ENCODE data around the gene ADARB1. TPM values are rescaled to one million over a fixed set of nuclear protein-coding genes. Genes with fewer than 3 reads are reported as not detected.
A peak's percentile ranks its signal among the peaks of the same experiment; 100 is the strongest.

Gene ADARB1
- total and polyA plus RNA-seq, 2 experiments from 2014 or later, result 16.0 to 17.3 TPM

- Histone ChIP-seq H3K9me3 (ENCODE audit: low read depth) (no peaks in the 10 kb centered on the region), H3K4me2 (no peak overlapping the region), H3K9me2 (replicated peaks; ENCODE audit: insufficient read depth) (no peaks in the 10 kb centered on the region), H3K27ac (peak overlapping the region; percentile 59), H3K4me3 (no peak overlapping the region), H4K20me1 (ENCODE audit: insufficient read depth, poor library complexity, severe bottlenecking) (no peaks in the 10 kb centered on the region), H3K4me1 (ENCODE audit: insufficient read depth) (peaks cover 18% of the 10 kb centered on the region), H3K36me3 (replicated peaks; ENCODE audit: insufficient read depth, low read depth) (no peaks in the 10 kb centered on the region), H2AFZ (no peak overlapping the region), H3K27me3 (no peaks in the 10 kb centered on the region), H3K79me2 (no peaks in the 10 kb centered on the region)
- TF ChIP-seq EZH2phosphoT487 (IDR thresholded peaks at IDR 0.05; ENCODE audit: low read depth, severe bottlenecking, unreplicated experiment), result no peak
- no peak for TF ChIP-seq EZH2 (IDR thresholded peaks at IDR 0.05; ENCODE audit: borderline replicate concordance)
- no peak for TF ChIP-seq CTCF (IDR thresholded peaks at IDR 0.05; ENCODE audit: poor library complexity)
- DNase-seq (ENCODE audit: low spot score), result no peak
- WGBS (ENCODE audit: low lambda C conversion rate, missing lambda C conversion rate), result 72% methylated on average over 8 of the region's 8 CpGs
These were observed 87.7 kb downstream of the ADARB1 start for GRCh38 chr21:45162115-45162514.

- Histone ChIP-seq H3K9me3 (ENCODE audit: low read depth) (no peaks in the 10 kb centered on the region), H3K4me1 (ENCODE audit: insufficient read depth) (peaks cover 18% of the 10 kb centered on the region), H3K36me3 (replicated peaks; ENCODE audit: insufficient read depth, low read depth) (no peaks in the 10 kb centered on the region), H3K4me3 (no peak overlapping the region), H3K79me2 (no peaks in the 10 kb centered on the region), H2AFZ (no peak overlapping the region), H3K27ac (no peak overlapping the region), H3K27me3 (no peaks in the 10 kb centered on the region), H4K20me1 (ENCODE audit: insufficient read depth, poor library complexity, severe bottlenecking) (no peaks in the 10 kb centered on the region), H3K4me2 (no peak overlapping the region), H3K9me2 (replicated peaks; ENCODE audit: insufficient read depth) (no peaks in the 10 kb centered on the region)
- TF ChIP-seq EZH2 (IDR thresholded peaks at IDR 0.05; ENCODE audit: borderline replicate concordance) (no peak), CTCF (IDR thresholded peaks at IDR 0.05; ENCODE audit: poor library complexity) (no peak), EZH2phosphoT487 (IDR thresholded peaks at IDR 0.05; ENCODE audit: low read depth, severe bottlenecking, unreplicated experiment) (no peak)
- DNase-seq (ENCODE audit: low spot score), result no peak
- WGBS (ENCODE audit: low lambda C conversion rate, missing lambda C conversion rate), result 94% methylated on average over 5 of the region's 5 CpGs
These were observed 88.4 kb downstream of the ADARB1 start for GRCh38 chr21:45162809-45163208.

GRCh38 chr21:45163413-45164123, 89.2 kb downstream of the ADARB1 start:
- H4K20me1 ChIP-seq (ENCODE audit: insufficient read depth, poor library complexity, severe bottlenecking), result no peaks in the 10 kb centered on the region
- no peak overlapping the region for H3K4me2 ChIP-seq
- H3K9me2 ChIP-seq (replicated peaks; ENCODE audit: insufficient read depth), result no peaks in the 10 kb centered on the region
- H3K4me1 ChIP-seq (ENCODE audit: insufficient read depth), result peaks cover 18% of the 10 kb centered on the region
- H3K27ac ChIP-seq, result no peak overlapping the region
- H3K36me3 ChIP-seq (replicated peaks; ENCODE audit: insufficient read depth, low read depth), result no peaks in the 10 kb centered on the region
- no peak for DNase-seq (ENCODE audit: low spot score)
- 85% methylated on average over 11 of the region's 12 CpGs for WGBS (ENCODE audit: low lambda C conversion rate, missing lambda C conversion rate)
- H3K9me3 ChIP-seq (ENCODE audit: low read depth), result no peaks in the 10 kb centered on the region
- H3K79me2 ChIP-seq, result no peaks in the 10 kb centered on the region
- no peak overlapping the region for H3K4me3 ChIP-seq
- no peak overlapping the region for H2AFZ ChIP-seq
- TF ChIP-seq CTCF (IDR thresholded peaks at IDR 0.05; ENCODE audit: poor library complexity) (no peak), EZH2phosphoT487 (IDR thresholded peaks at IDR 0.05; ENCODE audit: low read depth, severe bottlenecking, unreplicated experiment) (no peak), EZH2 (IDR thresholded peaks at IDR 0.05; ENCODE audit: borderline replicate concordance) (no peak)
- no peaks in the 10 kb centered on the region for H3K27me3 ChIP-seq
